Measurements from ENCODE around the gene ATOX1.
A peak's percentile ranks its signal among the peaks of the same experiment; 100 is the strongest.

The ATOX1 gene

DNA sequence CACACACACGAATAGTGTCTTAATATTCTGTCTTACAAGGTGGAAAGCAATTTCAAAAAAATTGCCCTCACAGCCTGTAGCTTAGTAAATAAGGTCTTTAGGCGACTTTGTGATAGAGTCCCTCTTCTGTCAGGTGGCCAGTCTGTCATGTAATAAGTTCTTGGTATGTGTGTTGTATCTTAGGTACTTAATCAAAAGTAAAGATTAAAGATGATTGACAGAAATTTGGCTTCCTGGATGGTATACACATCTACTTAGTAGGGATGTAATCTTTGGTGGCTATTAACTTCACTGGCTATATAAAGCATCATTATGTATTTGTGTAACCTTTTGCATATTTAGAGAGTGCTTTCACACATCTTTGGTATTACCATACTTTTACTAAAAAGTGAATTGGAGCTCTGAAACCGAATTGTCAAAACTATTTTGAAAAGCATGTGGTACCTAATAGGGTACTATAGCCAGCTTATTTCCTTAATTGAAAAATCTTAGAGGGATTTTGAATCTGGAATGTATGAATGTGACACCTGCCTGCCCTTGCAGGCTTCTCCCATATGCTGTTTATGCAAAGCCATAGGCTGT is 16.7 kb upstream of the ATOX1 start:
- no peak for DNase-seq
- peak overlapping the region; percentile 59 for H3K27ac Mint-ChIP-seq
- H3K4me1 Mint-ChIP-seq: peaks cover 65% of the 10 kb centered on the region
- peak overlapping the region; percentile 93 for H3K4me3 Mint-ChIP-seq
- H3K36me3 Mint-ChIP-seq (ENCODE audit: low read depth): peaks cover 63% of the 10 kb centered on the region
- H3K9me3 Mint-ChIP-seq: no peaks in the 10 kb centered on the region
- no peak for ATAC-seq
- no peaks in the 10 kb centered on the region for H3K27me3 Mint-ChIP-seq

DNA sequence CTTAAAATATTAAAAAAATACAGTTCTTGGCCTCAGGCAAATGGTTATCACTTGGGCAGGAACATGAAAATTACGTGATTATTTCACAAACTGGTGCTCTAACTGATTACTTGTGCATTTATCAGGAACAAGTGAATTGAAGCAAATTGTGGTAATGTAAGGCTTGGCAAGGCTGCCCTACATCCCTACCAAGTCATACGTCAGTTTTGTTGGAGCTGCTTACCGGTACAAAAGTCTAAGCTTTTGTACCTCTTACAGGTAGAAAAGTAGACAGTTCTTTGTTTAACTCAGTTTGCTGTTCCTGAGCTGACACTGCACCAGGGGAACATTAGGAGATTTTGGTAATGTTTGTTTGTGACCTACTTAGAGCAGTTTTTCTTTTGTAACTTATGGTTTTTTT is 15.5 kb upstream of the ATOX1 start:
- H3K4me1 Mint-ChIP-seq: peaks cover 57% of the 10 kb centered on the region
- peak overlapping the region; percentile 93 for H3K4me3 Mint-ChIP-seq
- no peak for ATAC-seq
- DNase-seq: no peak
- H3K27ac Mint-ChIP-seq: peak overlapping the region; percentile 64
- H3K9me3 Mint-ChIP-seq: no peaks in the 10 kb centered on the region
- H3K27me3 Mint-ChIP-seq: no peaks in the 10 kb centered on the region
- peaks cover 53% of the 10 kb centered on the region for H3K36me3 Mint-ChIP-seq (ENCODE audit: low read depth)

DNA sequence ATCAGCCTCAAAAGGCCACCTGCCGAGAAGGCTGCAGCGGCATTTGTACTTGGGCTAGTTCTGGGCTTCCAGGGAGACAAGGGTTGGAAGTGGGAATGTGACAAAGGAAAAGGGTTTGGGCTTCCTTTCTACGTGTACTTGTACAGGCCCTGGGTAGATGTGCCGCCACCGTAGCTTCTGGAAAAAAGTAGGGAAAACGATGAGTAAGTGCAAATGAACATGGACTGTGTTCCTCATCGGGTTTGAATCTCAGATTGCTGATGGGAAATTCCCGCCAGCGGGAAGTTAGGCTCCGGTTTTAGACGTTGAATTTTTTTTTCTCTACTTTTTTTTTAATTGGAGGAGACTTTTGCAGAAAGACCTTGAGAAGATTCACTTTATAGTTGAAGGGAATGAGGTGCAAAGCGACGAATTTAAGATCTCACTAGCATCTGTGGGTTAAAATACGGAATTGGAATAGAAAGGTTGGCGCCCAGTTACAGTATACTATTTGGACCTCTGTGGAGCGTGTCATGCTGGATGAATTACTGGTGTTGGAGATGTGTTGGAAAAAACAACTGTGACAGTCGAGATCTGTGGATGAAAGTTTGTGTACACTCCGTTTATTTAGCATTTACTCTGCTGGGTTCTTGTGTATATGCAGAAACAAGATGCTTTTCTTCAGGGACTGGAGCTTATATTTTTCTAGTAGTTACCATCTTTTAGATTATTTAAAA is 14.6 kb upstream of the ATOX1 start:
- H3K27me3 Mint-ChIP-seq: no peaks in the 10 kb centered on the region
- DNase-seq (no peak), ATAC-seq (no peak)
- H3K4me1 Mint-ChIP-seq: peaks cover 48% of the 10 kb centered on the region
- peaks cover 44% of the 10 kb centered on the region for H3K36me3 Mint-ChIP-seq (ENCODE audit: low read depth)
- H3K4me3 Mint-ChIP-seq: peak overlapping the region; percentile 93
- no peaks in the 10 kb centered on the region for H3K9me3 Mint-ChIP-seq
- H3K27ac Mint-ChIP-seq: peak overlapping the region; percentile 79

DNA sequence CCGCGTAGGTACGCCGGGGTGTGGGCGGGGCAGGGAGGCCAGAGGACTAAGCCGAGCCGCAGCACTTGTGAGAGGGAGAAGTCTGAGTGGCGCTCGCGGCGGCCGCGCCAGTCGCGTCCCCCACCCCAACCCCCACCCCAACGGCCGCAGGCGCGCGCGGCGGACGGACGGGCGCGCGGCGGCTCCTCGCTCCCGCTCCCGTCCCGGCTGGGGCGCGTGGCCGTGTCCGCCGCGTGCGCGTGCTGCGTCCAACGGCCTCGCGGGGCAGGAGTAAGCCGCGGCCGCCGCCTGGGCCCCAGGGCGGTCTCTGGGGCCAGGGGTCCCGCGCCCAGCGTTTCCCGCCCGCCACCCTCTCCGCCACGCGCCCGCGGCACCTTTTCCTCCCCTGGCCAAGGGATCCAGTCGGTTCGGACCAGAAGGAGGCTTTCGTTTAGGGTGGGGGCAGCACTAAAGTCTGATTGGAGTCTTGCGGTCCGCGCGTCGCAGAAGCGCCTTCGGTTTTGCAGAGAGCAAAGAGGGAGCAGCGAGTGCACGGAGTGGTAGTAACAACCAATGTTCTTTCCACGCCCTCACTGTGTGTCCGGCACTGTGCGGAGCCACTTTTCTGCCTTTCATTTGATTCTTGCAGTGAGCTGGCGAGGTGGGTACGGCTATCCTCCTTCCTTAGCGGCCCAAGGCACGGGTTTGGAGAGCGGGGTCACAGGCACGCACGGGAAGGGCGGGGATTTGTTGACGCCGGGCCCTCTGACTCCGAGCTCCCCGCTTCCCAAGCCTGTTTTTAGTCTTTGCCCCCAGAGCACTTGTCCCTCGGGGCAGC is 13.8 kb upstream of the ATOX1 start:
- H3K4me1 Mint-ChIP-seq: peaks cover 41% of the 10 kb centered on the region
- ATAC-seq (no peak), DNase-seq (peak; percentile 41)
- H3K4me3 Mint-ChIP-seq: peak overlapping the region; percentile 93
- peak overlapping the region; percentile 79 for H3K27ac Mint-ChIP-seq
- no peaks in the 10 kb centered on the region for H3K9me3 Mint-ChIP-seq
- no peaks in the 10 kb centered on the region for H3K27me3 Mint-ChIP-seq
- peaks cover 37% of the 10 kb centered on the region for H3K36me3 Mint-ChIP-seq (ENCODE audit: low read depth)

DNA sequence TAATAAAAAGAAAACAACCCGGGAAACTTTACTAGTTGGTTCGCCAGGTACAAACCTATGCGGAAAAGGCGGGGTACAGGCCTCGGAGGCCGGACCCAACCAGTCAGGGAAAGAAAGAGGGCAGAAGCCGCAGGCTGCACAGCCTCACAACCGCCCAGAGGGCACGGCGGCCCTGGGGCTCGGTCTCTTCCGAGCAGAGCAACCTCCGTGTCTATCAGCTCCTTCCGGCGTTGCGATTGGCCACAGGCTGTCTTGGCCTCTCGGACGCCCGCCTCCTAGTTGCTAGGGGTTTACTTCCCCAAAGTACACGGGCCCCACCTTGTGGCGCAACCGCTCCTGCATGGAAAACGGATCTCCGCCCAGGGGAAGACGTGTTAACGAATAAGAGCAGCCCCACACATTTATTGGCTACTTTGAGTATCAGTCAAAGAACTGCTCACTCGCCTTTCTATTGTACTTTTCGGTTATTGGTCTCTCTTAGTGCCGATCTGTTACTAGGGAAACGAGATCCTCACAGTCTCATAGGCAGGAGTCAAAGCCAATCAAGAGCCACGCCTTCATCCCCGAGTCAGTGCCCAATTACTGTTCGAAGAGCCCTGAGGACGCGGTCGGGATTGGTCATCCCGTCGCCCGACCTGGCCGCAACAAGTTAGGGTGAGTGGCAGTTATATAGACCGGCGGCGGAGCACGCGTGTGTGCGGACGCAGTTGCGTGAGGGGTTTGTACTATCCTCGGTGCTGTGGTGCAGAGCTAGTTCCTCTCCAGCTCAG is 13.0 kb upstream of the ATOX1 start, which contains the start of gene G3BP1:
TSS of gene G3BP1 (plus strand) at position 696 of the 770 bp plus-strand sequence. CDS start 14,667 bp downstream, outside the sequence.
- Mint-ChIP-seq H3K27ac (peak within 1 kb of the TSS; percentile 79), H3K27me3 (no peaks in the 10 kb centered on the region), H3K4me3 (peak within 1 kb of the TSS; percentile 93), H3K4me1 (peaks cover 34% of the 10 kb centered on the region), H3K36me3 (ENCODE audit: low read depth) (peaks cover 32% of the 10 kb centered on the region), H3K9me3 (no peaks in the 10 kb centered on the region)
- DNase-seq (peak; percentile 98), ATAC-seq (peak; percentile 88)

DNA sequence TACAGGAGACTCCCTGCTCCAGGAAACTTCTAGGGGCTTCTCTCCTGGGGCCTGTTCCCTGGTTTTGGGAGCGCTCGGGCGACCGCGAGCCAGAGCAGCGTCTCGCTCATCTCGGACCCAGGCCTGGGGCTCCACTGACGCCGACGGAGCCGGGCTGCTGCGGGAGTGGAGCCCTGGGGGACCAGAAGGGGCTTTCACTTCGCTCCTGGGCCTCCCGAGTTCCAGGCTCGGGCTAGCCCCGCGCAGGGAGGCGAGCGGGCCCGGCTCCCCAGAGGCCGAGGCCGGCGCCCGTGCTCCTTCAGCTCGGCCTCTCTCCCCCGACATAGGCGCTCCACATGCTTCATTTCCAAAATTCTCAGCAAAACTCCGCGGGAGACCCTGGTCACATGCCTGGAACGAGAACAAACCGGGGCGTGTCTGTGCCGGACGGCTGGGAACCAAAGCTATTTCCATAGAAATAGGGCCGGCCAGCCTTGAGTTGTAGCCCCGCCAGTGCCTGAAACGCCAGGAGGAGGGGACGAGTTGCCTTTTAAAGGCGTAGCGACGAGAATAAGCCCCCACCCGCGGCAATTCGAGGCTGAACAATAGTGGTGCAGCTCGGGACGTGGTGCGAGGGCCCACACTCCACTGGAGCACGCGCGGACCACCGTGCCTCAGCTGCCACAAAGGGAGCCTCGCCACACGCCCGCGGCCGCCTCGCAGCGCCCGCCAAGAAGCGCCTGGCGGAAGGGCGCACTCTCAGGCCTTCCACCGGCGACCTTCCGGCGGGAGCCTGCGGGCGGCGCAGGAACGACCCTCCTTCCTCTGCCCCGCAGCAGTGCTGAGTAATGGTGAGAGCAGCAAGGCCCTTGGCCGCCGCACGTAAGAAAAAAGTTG is 12.2 kb upstream of the ATOX1 start:
- Mint-ChIP-seq H3K27ac (no peak overlapping the region), H3K4me3 (no peak overlapping the region), H3K36me3 (ENCODE audit: low read depth) (peaks cover 26% of the 10 kb centered on the region), H3K27me3 (no peaks in the 10 kb centered on the region), H3K9me3 (no peaks in the 10 kb centered on the region), H3K4me1 (peaks cover 25% of the 10 kb centered on the region)
- DNase-seq: peak; percentile 68
- peak; percentile 26 for ATAC-seq

DNA sequence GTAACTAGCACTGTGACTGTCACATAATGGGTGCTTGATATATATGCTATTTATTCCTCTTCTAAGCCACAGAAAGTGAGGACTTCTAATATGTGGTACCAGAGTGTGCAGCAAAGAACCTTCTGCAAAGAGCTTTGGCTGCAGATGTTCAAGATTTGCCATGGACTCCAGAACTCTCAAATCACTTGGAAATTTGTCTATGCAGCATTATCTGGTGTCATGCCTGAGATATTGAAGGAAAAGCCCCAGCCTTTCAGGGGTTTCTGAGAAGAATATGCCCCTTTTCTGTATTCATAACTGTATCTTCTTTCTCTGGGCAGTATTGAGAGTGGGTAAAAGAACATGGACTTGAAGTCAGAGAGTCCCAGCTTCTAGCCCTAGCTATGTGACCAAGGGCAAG is 8.5 kb upstream of the ATOX1 start:
- Mint-ChIP-seq H3K4me1 (peaks cover 4% of the 10 kb centered on the region), H3K4me3 (no peak overlapping the region), H3K27me3 (no peaks in the 10 kb centered on the region), H3K9me3 (no peaks in the 10 kb centered on the region), H3K27ac (no peak overlapping the region), H3K36me3 (ENCODE audit: low read depth) (no peaks in the 10 kb centered on the region)
- no peak for DNase-seq
- ATAC-seq: no peak

DNA sequence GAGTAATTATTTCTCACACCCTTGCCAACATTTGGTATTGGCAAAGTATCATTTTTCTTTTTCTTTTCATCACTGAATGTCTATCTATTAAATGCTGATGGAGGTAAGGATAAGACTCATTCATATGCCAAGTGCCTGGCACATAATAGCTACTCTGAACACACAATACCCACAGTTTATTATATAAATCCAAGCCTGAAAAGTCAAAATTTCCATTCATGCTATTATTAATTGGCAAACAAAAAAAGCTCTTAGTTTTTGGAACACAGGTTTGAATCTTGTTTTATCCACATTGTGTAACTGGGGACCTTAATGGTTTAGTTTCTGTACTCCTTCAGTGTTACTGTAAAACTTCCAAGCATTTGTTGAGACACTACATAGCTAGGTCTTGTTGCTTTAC is 6.4 kb upstream of the ATOX1 start:
- no peaks in the 10 kb centered on the region for H3K36me3 Mint-ChIP-seq (ENCODE audit: low read depth)

DNA sequence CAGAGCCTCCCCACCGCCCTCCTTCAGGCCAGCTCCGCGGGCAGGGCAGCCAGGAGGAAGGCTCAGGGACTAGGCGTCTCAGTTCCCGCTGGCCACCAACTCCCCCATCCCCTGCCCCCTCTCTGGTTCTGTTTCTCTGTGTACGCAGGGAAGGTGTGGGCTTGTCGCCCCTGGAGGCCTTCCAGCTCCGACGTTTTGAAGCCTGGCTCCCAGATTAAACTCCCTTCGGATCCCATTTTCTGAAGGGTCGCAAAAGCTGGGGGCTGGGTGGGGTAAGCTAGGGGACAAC is 346 bp downstream of the ATOX1 start:
- peaks cover 42% of the 10 kb centered on the region for H3K4me1 Mint-ChIP-seq
- DNase-seq (no peak), ATAC-seq (peak; percentile 21)
- H3K27me3 Mint-ChIP-seq: no peaks in the 10 kb centered on the region
- no peaks in the 10 kb centered on the region for H3K9me3 Mint-ChIP-seq
- H3K36me3 Mint-ChIP-seq (ENCODE audit: low read depth): peaks cover 7% of the 10 kb centered on the region
- H3K4me3 Mint-ChIP-seq: peak overlapping the region; percentile 88
- peak overlapping the region; percentile 95 for H3K27ac Mint-ChIP-seq

More for the DNA sequence above, 6.4 kb upstream of the ATOX1 start:
- Mint-ChIP-seq H3K4me1 (no peaks in the 10 kb centered on the region), H3K27ac (no peak overlapping the region), H3K4me3 (no peak overlapping the region), H3K27me3 (no peaks in the 10 kb centered on the region), H3K9me3 (no peaks in the 10 kb centered on the region)
- DNase-seq (no peak), ATAC-seq (no peak)

DNA sequence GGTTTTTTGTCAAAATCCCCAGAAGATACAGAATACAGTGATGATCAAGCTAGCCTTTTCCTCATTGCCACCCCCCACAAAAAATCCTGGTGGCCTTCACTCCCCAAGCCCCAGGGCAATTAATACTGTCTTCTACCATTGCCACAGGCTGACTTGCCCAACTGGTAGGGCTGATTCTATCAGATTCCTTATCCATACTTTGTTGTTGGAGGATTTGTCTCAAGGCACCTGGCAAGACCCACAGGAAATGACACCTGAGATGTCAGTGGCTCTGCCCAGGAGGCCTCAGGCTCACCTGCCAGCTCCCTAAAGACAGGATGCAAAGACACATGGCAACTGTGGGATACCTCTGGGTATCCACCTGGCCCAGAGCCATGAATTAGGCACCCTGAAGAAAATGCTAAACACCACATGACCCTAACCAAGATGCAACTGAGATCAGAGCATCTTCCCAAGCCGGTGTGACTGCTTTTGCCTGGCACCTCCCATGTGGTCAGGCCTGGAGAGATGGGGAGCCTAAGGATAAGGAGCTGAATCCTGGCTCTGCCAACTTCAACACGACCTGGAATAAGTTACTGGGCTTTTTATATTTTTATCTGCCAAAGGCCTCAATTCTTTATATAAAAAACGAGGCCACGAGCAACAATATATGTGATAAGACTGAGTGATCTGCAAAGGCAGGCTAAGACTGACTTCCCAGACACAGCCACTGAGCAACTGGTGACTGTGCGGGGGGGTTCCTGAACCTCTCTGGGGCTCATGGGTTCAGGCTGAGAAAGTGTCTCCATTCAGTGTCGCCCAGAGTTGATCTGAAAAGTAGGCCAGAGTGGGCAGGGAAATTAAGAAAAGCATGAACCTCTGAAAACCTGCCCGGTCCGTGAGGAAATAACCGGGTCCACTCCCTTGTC is 944 bp downstream of the ATOX1 start:
- H3K4me3 Mint-ChIP-seq: peak overlapping the region; percentile 88
- peaks cover 11% of the 10 kb centered on the region for H3K36me3 Mint-ChIP-seq (ENCODE audit: low read depth)
- H3K9me3 Mint-ChIP-seq: no peaks in the 10 kb centered on the region
- DNase-seq (no peak), ATAC-seq (peak; percentile 42)
- peak overlapping the region; percentile 95 for H3K27ac Mint-ChIP-seq
- H3K4me1 Mint-ChIP-seq: peaks cover 42% of the 10 kb centered on the region
- no peaks in the 10 kb centered on the region for H3K27me3 Mint-ChIP-seq

DNA sequence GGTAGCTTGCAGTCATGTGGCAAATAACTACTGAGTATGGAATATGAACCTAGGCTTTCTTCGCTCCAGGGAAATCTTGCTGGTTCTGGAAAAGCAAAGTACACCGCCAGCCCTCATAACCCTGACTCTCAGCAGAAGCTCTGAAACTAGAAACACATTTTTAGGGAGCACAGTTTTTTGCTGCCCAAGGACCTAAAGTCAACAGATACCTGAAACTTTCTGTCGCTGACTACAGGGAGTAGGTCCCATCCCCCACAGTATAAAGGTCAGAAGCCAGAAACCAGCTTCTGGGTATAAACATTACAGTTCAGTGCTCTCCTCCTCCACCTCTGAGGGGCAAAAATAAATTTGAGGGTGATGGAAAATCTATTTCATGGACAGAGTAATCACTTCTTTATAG is 3.0 kb downstream of the ATOX1 start:
- ATAC-seq: peak; percentile 30
- peak overlapping the region; percentile 77 for H3K27ac Mint-ChIP-seq
- H3K9me3 Mint-ChIP-seq: no peaks in the 10 kb centered on the region
- peaks cover 46% of the 10 kb centered on the region for H3K4me1 Mint-ChIP-seq
- H3K36me3 Mint-ChIP-seq (ENCODE audit: low read depth): peaks cover 16% of the 10 kb centered on the region
- peak overlapping the region; percentile 50 for H3K4me3 Mint-ChIP-seq
- no peaks in the 10 kb centered on the region for H3K27me3 Mint-ChIP-seq
- DNase-seq: no peak

DNA sequence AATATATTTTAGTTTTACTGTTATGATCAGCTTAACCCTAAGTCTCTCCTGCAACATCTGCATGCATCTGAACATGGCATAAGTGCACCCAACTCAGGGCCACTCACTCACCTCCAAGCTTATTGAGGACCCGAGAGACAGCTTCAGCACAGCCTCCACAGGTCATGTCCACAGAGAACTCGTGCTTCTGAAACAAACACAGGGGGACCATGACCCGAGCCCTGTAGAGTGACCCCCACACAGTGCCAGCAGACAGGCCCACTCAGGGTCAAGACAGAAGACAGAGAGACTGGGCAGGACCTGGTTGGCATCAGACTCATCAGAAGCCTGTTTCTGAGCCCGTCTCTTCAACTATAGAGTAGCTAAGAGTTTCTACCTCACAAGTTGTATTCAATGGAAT is 6.8 kb downstream of the ATOX1 start:
- Mint-ChIP-seq H3K9me3 (no peaks in the 10 kb centered on the region), H3K27ac (no peak overlapping the region), H3K4me1 (peaks cover 41% of the 10 kb centered on the region), H3K27me3 (no peaks in the 10 kb centered on the region), H3K4me3 (no peak overlapping the region), H3K36me3 (ENCODE audit: low read depth) (peaks cover 17% of the 10 kb centered on the region)
- ATAC-seq (no peak), DNase-seq (no peak)

DNA sequence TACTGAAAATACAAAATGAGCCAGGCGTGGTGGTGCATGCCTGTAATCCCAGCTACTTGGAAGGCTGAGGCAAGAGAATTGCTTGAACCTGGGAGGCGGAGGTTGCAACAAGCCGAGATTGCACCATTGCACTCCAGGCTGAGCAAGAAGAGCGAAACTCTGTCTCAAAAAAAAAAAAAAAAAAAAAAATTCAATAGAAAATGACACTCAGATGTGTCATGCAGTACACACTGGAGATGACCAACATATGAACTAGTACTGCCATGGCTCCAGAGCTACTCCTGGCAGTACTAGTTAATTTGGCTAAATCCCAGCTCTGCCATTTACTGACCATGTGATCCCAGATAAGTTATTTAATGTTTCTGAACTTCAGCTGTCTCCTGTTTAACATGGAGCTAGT is 7.3 kb downstream of the ATOX1 start:
- ATAC-seq (no peak), DNase-seq (no peak)
- no peaks in the 10 kb centered on the region for H3K9me3 Mint-ChIP-seq
- H3K36me3 Mint-ChIP-seq (ENCODE audit: low read depth): peaks cover 16% of the 10 kb centered on the region
- H3K4me1 Mint-ChIP-seq: peaks cover 41% of the 10 kb centered on the region
- no peak overlapping the region for H3K27ac Mint-ChIP-seq
- no peaks in the 10 kb centered on the region for H3K27me3 Mint-ChIP-seq
- H3K4me3 Mint-ChIP-seq: no peak overlapping the region

Measured in activated naive CD8-positive, alpha-beta T cell treated with anti-CD3 and anti-CD28 coated beads, Interleukin-2, amount 50 U/mL, for 24 hours (primary cell).